ENCODE data around the gene OTULINL. TPM values are rescaled to one million over a fixed set of nuclear protein-coding genes. Genes with fewer than 3 reads are reported as not detected.
A peak's percentile ranks its signal among the peaks of the same experiment; 100 is the strongest.

Gene OTULINL
- total and polyA plus RNA-seq, 12 donors, result 2.6 to 76.9 (median 8.0) TPM

- intact Hi-C loops (cut with DNase I), result loop anchor here in 1 of 2 donors (10.0 kb wide), 1 partner anchor 672 kb away; no protein-coding TSS in a partner anchor
- DNase-seq, result no peak
Measured at GRCh38 chr5:14656898-14657297, 75.3 kb downstream of the OTULINL start.

DNA sequence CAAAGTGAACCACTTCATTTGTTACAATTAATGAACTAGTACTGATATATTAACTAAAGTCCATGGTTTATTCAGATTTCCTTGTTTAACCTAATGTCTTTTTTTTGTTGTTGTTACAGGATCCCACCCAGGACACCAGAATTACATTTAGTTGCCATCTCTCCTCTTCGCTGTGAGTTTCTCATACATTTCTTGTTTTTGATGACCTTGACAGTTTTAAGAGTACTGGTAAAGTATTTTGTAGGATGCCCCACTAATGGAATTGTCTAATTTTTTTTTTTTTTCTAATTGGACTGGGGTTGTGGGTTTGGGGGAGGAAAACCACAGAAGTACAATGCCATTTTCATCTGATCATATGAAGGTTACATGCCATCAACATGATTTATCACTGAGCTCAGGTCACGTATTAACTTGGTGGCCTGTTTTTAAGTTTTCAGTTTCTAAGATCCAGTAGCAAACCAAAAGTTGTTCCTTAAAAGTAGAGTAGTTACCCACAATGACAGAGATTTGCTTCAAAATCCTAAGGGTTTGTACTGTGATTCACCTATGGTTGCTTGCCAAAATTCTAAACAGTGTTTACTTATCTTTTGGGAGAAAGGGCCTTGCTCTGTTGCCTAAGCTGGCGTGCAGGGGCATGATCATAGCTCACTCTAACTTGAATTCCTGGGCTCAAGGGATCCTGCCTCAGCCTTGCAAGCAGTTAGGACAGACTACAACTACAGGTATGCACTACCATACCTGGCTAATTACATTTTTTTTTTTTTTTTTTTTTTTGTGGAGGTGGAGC, 78.4 kb downstream of the OTULINL start:
- H3K27me3 ChIP-seq, result no peaks in the 10 kb centered on the region
- intact Hi-C loops (cut with DNase I), result loop anchor here in 1 of 2 donors (10.0 kb wide), 1 partner anchor 675 kb away; no protein-coding TSS in a partner anchor
- peak overlapping the region in 2 of 5 donors; percentile 29 to 37 for H3K27ac ChIP-seq
- no peaks in the 10 kb centered on the region for H3K36me3 ChIP-seq (replicated peaks in 1 of 2)
- peak in 6 of 7 donors; percentile 54 to 67 (median 64) for DNase-seq
- TF ChIP-seq POLR2A (IDR thresholded peaks at IDR 0.05), result no peak
- TF ChIP-seq, protein P1, sequence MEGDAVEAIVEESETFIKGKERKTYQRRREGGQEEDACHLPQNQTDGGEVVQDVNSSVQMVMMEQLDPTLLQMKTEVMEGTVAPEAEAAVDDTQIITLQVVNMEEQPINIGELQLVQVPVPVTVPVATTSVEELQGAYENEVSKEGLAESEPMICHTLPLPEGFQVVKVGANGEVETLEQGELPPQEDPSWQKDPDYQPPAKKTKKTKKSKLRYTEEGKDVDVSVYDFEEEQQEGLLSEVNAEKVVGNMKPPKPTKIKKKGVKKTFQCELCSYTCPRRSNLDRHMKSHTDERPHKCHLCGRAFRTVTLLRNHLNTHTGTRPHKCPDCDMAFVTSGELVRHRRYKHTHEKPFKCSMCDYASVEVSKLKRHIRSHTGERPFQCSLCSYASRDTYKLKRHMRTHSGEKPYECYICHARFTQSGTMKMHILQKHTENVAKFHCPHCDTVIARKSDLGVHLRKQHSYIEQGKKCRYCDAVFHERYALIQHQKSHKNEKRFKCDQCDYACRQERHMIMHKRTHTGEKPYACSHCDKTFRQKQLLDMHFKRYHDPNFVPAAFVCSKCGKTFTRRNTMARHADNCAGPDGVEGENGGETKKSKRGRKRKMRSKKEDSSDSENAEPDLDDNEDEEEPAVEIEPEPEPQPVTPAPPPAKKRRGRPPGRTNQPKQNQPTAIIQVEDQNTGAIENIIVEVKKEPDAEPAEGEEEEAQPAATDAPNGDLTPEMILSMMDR (IDR thresholded peaks at IDR 0.05), result no peak
- H3K4me3 ChIP-seq, result no peak overlapping the region
- peaks cover 0 to 9% of the 10 kb centered on the region in 2 donors for H3K4me1 ChIP-seq (replicated peaks in 1 of 2)
- 52 to 66% (median 64%) methylated on average over 3 of the region's 3 CpGs for WGBS, 4 donors
- H3K9me3 ChIP-seq (replicated peaks in 1 of 3), result no peaks in the 10 kb centered on the region

More at GRCh38 chr5:14656898-14657297, 75.3 kb downstream of the OTULINL start:
- Histone ChIP-seq H3K9me3 (replicated peaks in 1 of 3) (no peaks in the 10 kb centered on the region), H3K27me3 (no peaks in the 10 kb centered on the region), H3K36me3 (replicated peaks in 1 of 2) (no peaks in the 10 kb centered on the region), H3K4me3 (no peak overlapping the region), H3K27ac (no peak overlapping the region), H3K4me1 (replicated peaks in 1 of 2) (no peaks in the 10 kb centered on the region)
- whole genome bisulfite sequencing, 4 donors, result 46 to 61% (median 48%) methylated on average over 2 of the region's 2 CpGs
- TF ChIP-seq, protein P1 (IDR thresholded peaks at IDR 0.05), result no peak
- no peak for TF ChIP-seq POLR2A (IDR thresholded peaks at IDR 0.05)

DNA sequence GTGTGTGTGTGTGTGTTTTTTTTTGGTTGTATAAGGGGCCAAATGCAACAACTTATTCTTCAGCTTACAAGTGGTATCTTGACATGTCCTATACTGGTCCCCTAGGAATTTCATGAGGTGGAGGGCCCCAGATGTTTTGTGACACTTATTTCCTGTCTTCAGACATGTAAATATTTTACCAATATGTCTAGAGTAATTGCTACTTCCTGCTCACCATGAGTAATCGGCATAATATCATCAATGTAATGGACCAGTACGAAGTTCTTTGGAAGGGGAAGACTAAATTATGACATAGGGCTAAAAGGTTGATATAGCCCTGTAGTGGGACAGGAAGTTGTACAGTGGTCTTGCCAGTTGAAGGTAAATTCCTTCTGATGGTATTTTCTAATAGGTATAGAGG, 79.2 kb downstream of the OTULINL start:
- Histone ChIP-seq H3K9me3 (replicated peaks in 1 of 3) (no peaks in the 10 kb centered on the region), H3K4me1 (replicated peaks in 1 of 2) (peaks cover 8 to 15% of the 10 kb centered on the region in 2 donors), H3K27me3 (no peaks in the 10 kb centered on the region), H3K4me3 (no peak overlapping the region), H3K36me3 (replicated peaks in 1 of 2) (no peaks in the 10 kb centered on the region), H3K27ac (peak overlapping the region in 2 of 5 donors; percentile 29 to 37)
- TF ChIP-seq, protein P1 (IDR thresholded peaks at IDR 0.05), result no peak
- TF ChIP-seq POLR2A (IDR thresholded peaks at IDR 0.05), result no peak
- intact Hi-C loops (cut with DNase I), result no loop called here
- DNase-seq, result no peak
- WGBS, 4 donors, result 79 to 96% (median 85%) methylated on average over 2 of the region's 2 CpGs

Other genes starting within 250 kb of the OTULINL start
- 10 to 100 TPM in 8 of 9 donors, 1 to 10 TPM in 1; 5.6 to 40.8 (median 20.9) TPM for gene OTULIN, start 82.9 kb downstream of the OTULINL start, total RNA-seq
- gene OTULIN, start 82.9 kb downstream of the OTULINL start, polyA plus RNA-seq, result 1 to 10 TPM; 2.8 to 6.4 (median 5.0) TPM

All from adrenal gland (tissue), 12 donors.